Stimulated activated naive CD8-positive, alpha-beta T cell treated with anti-CD3 and anti-CD28 coated beads, Interleukin-15, amount 100 ng/mL, for 72 hours (primary cell): ENCODE measurements around the gene PAPLN.
A peak's percentile ranks its signal among the peaks of the same experiment; 100 is the strongest.

Experiments
- ATAC-seq: fragments of 150-1000 bp; cut with Tn5 transposase; 2 replicates; pipeline ENCODE4 v1.10.0; 2021; ENCODE audit warnings: mild to moderate bottlenecking, moderate library complexity
- DNase-seq, 2 donors: peaks; one replicate each; pipeline ENCODE4 v3.0.0; 2021 to 2022
- H3K27ac Mint-ChIP-seq, 2 donors: one replicate each; pipeline ENCODE4 v1.8.0; 2022; ENCODE audit warnings: mild to moderate bottlenecking in 2 of 2, mixed read lengths in 2 of 2, moderate library complexity in 2 of 2
- H3K27me3 Mint-ChIP-seq: one replicate; pipeline ENCODE4 v1.8.0; 2022; ENCODE audit warnings: mixed read lengths
- H3K4me1 Mint-ChIP-seq: one replicate; pipeline ENCODE4 v1.8.0; 2022; ENCODE audit warnings: mild to moderate bottlenecking, mixed read lengths
- H3K4me3 Mint-ChIP-seq, 2 donors: one replicate each; pipeline ENCODE4 v1.8.0; 2022; ENCODE audit warnings: mild to moderate bottlenecking in 2 of 2, mixed read lengths in 2 of 2, moderate library complexity in 1 of 2
- H3K9me3 Mint-ChIP-seq, 2 donors: one replicate each; pipeline ENCODE4 v1.8.0; 2022; ENCODE audit warnings: mixed read lengths in 2 of 2

PAPLN gene

GRCh38 chr14:73261075-73261474 is 23.8 kb downstream of the PAPLN start:
- H3K27ac Mint-ChIP-seq = peak overlapping the region in 1 of 2 donors; percentile 42
- ATAC-seq = no peak
- H3K4me3 Mint-ChIP-seq = no peak overlapping the region
- DNase-seq = no peak
- H3K9me3 Mint-ChIP-seq = no peaks in the 10 kb centered on the region
- peaks cover 45% of the 10 kb centered on the region for H3K27me3 Mint-ChIP-seq
- H3K4me1 Mint-ChIP-seq = peaks cover 7% of the 10 kb centered on the region

GRCh38 chr14:73261520-73262426 is 24.5 kb downstream of the PAPLN start:
- peak overlapping the region in 1 of 2 donors; percentile 42 for H3K27ac Mint-ChIP-seq
- no peaks in the 10 kb centered on the region for H3K9me3 Mint-ChIP-seq
- peaks cover 7% of the 10 kb centered on the region for H3K4me1 Mint-ChIP-seq
- no peak overlapping the region for H3K4me3 Mint-ChIP-seq
- peaks cover 48% of the 10 kb centered on the region for H3K27me3 Mint-ChIP-seq
- DNase-seq (no peak), ATAC-seq (no peak)

- Mint-ChIP-seq H3K4me1 (peaks cover 7% of the 10 kb centered on the region), H3K27me3 (peaks cover 56% of the 10 kb centered on the region), H3K9me3 (no peaks in the 10 kb centered on the region), H3K27ac (no peak overlapping the region), H3K4me3 (no peak overlapping the region)
- DNase-seq (no peak), ATAC-seq (no peak)
Measured at GRCh38 chr14:73262427-73263183, 25.3 kb downstream of the PAPLN start.

- Mint-ChIP-seq H3K9me3 (no peaks in the 10 kb centered on the region), H3K4me3 (no peak overlapping the region), H3K4me1 (no peaks in the 10 kb centered on the region), H3K27ac (peak overlapping the region in 1 of 2 donors; percentile 59), H3K27me3 (peaks cover 66% of the 10 kb centered on the region)
- DNase-seq = no peak
- no peak for ATAC-seq
Measured at GRCh38 chr14:73263606-73264005, 26.3 kb downstream of the PAPLN start.

- no peak for ATAC-seq
- Mint-ChIP-seq H3K4me1 (no peaks in the 10 kb centered on the region), H3K9me3 (no peaks in the 10 kb centered on the region), H3K27me3 (peaks cover 73% of the 10 kb centered on the region), H3K27ac (peak overlapping the region in 1 of 2 donors; percentile 44), H3K4me3 (no peak overlapping the region)
- no peak for DNase-seq
Measured at GRCh38 chr14:73264080-73264884, 27.0 kb downstream of the PAPLN start.

- peak; percentile 14 for ATAC-seq
- no peak for DNase-seq
- Mint-ChIP-seq H3K9me3 (no peaks in the 10 kb centered on the region), H3K27ac (no peak overlapping the region), H3K27me3 (peaks cover 77% of the 10 kb centered on the region), H3K4me3 (no peak overlapping the region), H3K4me1 (peaks cover 8% of the 10 kb centered on the region)
Measured at GRCh38 chr14:73264885-73265720, 27.8 kb downstream of the PAPLN start.

- H3K9me3 Mint-ChIP-seq = no peaks in the 10 kb centered on the region
- no peak overlapping the region for H3K27ac Mint-ChIP-seq
- DNase-seq = no peak
- H3K4me1 Mint-ChIP-seq = peaks cover 14% of the 10 kb centered on the region
- H3K4me3 Mint-ChIP-seq = no peak overlapping the region
- H3K27me3 Mint-ChIP-seq = peaks cover 77% of the 10 kb centered on the region
- no peak for ATAC-seq
Measured at GRCh38 chr14:73265721-73266046, 28.4 kb downstream of the PAPLN start.

- peaks cover 83% of the 10 kb centered on the region for H3K27me3 Mint-ChIP-seq
- ATAC-seq = no peak
- no peak overlapping the region for H3K4me3 Mint-ChIP-seq
- no peaks in the 10 kb centered on the region for H3K9me3 Mint-ChIP-seq
- peak overlapping the region in 1 of 2 donors; percentile 61 for H3K27ac Mint-ChIP-seq
- DNase-seq = no peak
- peaks cover 17% of the 10 kb centered on the region for H3K4me1 Mint-ChIP-seq
Measured at GRCh38 chr14:73266317-73266716, 29.0 kb downstream of the PAPLN start.

- ATAC-seq (no peak), DNase-seq (no peak)
- peaks cover 74% of the 10 kb centered on the region for H3K27me3 Mint-ChIP-seq
- no peaks in the 10 kb centered on the region for H3K9me3 Mint-ChIP-seq
- no peak overlapping the region for H3K4me3 Mint-ChIP-seq
- H3K27ac Mint-ChIP-seq = no peak overlapping the region
- H3K4me1 Mint-ChIP-seq = peaks cover 17% of the 10 kb centered on the region
Measured at GRCh38 chr14:73267474-73267873, 30.2 kb downstream of the PAPLN start.

- Mint-ChIP-seq H3K27me3 (peaks cover 59% of the 10 kb centered on the region), H3K27ac (peak overlapping the region in 1 of 2 donors; percentile 86), H3K4me3 (peak overlapping the region; percentile 51 to 76), H3K9me3 (no peaks in the 10 kb centered on the region), H3K4me1 (peaks cover 17% of the 10 kb centered on the region)
- DNase-seq (no peak), ATAC-seq (peak; percentile 66)
Measured at GRCh38 chr14:73269729-73270531, 32.6 kb downstream of the PAPLN start.

GRCh38 chr14:73272393-73272792 is 35.1 kb downstream of the PAPLN start:
- DNase-seq = no peak
- Mint-ChIP-seq H3K27me3 (peaks cover 39% of the 10 kb centered on the region), H3K4me3 (no peak overlapping the region), H3K27ac (no peak overlapping the region), H3K4me1 (peaks cover 17% of the 10 kb centered on the region), H3K9me3 (no peaks in the 10 kb centered on the region)
- ATAC-seq = no peak

GRCh38 chr14:73273799-73274198 is 36.5 kb downstream of the PAPLN start:
- Mint-ChIP-seq H3K27ac (peak overlapping the region in 1 of 2 donors; percentile 73), H3K4me3 (no peak overlapping the region), H3K9me3 (no peaks in the 10 kb centered on the region), H3K27me3 (peaks cover 24% of the 10 kb centered on the region), H3K4me1 (peaks cover 17% of the 10 kb centered on the region)
- ATAC-seq = no peak
- DNase-seq = no peak

GRCh38 chr14:73276836-73277235 is 39.5 kb downstream of the PAPLN start:
- no peaks in the 10 kb centered on the region for H3K27me3 Mint-ChIP-seq
- no peaks in the 10 kb centered on the region for H3K9me3 Mint-ChIP-seq
- H3K4me1 Mint-ChIP-seq = peaks cover 2% of the 10 kb centered on the region
- no peak overlapping the region for H3K27ac Mint-ChIP-seq
- DNase-seq (no peak), ATAC-seq (no peak)
- H3K4me3 Mint-ChIP-seq = no peak overlapping the region

GRCh38 chr14:73277376-73277775 is 40.1 kb downstream of the PAPLN start:
- Mint-ChIP-seq H3K4me1 (peaks cover 8% of the 10 kb centered on the region), H3K27me3 (no peaks in the 10 kb centered on the region), H3K9me3 (no peaks in the 10 kb centered on the region), H3K4me3 (no peak overlapping the region), H3K27ac (no peak overlapping the region)
- ATAC-seq (peak; percentile 75), DNase-seq (no peak)
